ENCODE results near the gene HOXB3.
A peak's percentile ranks its signal among the peaks of the same experiment; 100 is the strongest.
"Not testable (repeated sequence)": the region's sequence is repeated elsewhere in the genome, so short reads cannot be mapped to it uniquely, and the experiment has no call there.

HOXB3 gene

DNA sequence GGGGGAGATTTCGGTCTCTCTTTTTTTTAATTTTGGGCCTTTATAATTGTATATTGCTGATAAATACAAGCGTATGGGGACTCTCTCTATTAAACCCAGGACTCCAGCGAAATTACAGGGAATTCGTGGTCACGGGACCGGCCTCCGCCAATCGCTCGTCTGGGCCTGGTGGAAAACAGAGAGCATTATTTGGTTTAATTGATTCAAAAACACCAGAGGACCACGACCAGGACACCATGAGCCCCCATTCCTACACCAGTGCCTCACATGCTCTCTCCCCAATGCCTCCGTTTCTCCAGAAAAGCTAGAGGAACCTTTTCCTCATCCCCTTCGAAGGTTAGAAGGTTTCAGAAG lies 45.0 kb downstream of the HOXB3 start, which contains the start of gene HOXB2:
Gene HOXB2, minus strand, starts transcription at position 88 of the 354 bp plus-strand sequence. CDS start 198 bp downstream, outside the sequence.
- DNase-seq (ENCODE audit: low spot score): no peak

DNA sequence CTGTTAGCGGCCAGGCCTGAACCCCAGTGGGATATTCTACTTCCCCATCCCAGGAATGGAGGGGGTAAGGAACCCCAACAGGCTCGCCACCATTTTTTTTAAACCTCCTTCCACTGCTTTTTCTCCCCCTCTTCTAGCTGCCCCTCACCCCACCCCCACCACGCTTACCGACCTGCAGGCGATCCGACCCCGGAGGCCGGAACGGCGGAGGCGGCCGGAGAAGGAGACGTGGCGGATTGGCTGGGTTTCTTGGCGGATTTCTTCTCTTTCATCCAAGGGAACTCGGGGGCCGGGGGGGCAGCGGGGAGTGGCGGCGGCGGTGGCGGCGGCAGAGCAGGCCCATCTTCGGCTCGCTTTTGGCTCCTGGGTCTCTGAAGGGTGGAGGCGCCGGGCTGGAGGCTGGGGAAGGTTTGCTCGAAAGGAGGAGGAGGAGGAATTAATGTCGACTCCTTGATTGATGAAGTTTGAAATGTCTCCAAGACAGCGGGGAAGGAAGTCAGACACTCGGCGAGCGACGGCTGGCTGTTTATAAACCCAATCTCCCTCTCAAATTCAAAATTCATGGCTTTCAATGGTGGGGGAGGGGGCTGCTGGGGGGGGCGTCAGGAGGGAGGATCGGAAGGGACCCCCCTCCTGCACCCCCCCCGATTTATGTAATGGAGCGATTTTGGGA lies 45.6 kb downstream of the HOXB3 start:
- no peak for DNase-seq (ENCODE audit: low spot score)

DNA sequence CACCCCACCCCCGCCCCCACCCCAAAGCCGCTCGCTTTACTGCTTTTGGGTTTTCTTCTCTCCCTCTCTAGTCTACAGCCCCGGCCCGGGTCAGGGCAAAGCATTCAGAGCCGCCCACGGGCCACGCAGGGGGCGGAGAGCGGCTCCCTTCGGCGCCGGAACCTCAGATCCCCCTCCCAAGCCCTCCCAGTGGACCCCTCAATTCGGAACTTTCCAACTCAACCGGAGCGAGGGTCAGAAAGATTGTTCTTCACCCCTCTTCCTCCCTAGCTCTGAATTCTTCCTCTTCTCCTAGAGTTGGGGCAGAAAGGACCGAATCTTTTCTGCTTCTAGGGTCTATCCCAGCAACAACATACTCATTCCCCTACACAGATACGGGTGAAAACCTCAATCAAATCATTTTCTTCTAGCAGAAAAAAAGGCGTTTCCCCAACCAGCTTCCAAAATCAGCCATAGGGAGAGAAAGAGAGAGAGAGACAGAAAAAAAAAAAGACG lies 46.1 kb downstream of the HOXB3 start:
- no peak for DNase-seq (ENCODE audit: low spot score)

DNA sequence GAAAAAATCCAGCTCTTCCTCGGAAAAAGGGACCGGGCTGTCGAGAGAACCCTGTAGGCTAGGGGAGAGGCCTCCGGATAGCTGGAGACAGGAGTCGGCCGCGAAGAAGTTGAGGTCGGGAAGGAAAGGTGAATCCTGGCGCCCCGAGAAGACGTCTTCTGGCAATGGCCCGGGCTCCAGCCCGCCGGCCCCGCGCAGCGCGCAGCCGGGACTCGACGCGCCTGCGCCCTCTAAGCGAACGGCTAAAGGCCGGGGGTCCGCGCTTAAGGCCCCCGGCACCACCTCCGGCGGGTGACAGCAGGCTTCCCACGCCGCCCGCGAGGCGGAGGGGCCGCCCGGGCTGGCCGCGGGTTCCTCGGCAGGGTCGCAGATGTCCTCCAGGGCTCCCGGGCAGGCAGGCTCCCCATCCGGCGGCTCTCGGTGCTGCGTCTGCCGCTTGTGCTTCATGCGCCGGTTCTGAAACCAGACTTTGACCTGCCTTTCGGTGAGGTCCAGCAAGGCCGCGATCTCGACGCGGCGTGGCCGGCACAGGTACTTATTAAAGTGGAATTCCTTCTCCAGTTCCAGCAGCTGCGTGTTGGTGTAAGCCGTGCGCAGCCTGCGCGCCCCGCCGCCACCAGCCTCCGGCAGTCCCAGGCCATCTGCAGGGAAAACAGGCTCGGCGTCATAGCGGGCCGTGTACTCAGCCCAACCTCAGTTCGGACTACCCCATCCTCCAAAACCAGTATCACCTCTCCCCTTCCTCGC lies 46.8 kb downstream of the HOXB3 start:
- peak; percentile 63 for DNase-seq (ENCODE audit: low spot score)

DNA sequence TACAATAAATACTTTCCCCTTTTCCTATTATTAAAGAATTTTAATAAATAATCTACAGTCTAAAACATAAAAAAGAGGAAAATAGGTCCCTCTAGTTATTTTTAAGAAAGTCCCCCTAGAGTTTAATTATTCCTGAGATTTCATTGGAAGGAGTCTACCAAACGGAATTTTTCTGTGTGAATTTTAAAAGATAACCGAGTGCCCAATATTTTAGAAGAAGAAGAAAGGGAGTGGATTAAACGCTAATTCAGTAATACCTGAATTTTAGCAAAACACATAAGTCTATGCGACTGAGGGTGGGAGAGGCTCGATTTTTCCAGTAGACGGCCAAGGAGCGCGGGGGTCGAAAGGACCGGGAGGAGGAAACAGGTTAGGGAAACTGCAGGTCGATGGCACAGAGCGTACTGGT lies 47.3 kb downstream of the HOXB3 start:
- no peak for DNase-seq (ENCODE audit: low spot score)

DNA sequence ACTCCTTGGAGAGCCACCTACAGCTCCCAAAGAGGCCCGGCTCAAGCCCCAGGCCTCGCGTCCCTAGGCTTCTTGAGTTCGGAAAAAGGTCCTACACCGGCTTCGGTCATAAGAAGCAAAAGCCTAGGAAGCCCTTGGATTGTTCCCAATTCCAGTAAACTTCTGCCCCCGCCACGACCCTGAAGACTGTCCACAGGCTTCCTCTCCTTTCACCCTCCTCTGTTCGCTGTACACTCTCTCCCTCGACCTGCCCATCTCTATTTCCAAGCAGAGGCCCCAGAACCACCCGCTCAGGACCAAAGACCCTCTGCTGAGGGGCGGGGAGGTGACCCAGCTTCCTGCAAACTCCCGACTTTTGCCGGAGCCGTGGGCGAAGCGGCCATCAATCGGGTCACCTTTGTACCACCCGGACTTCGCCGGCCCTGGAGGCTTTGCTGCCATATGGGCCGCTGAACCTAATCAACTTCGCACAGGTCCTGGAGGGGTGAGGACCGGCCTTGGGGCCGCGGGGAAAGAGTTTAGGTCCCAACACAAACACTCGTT lies 47.9 kb downstream of the HOXB3 start:
- no peak for DNase-seq (ENCODE audit: low spot score)

DNA sequence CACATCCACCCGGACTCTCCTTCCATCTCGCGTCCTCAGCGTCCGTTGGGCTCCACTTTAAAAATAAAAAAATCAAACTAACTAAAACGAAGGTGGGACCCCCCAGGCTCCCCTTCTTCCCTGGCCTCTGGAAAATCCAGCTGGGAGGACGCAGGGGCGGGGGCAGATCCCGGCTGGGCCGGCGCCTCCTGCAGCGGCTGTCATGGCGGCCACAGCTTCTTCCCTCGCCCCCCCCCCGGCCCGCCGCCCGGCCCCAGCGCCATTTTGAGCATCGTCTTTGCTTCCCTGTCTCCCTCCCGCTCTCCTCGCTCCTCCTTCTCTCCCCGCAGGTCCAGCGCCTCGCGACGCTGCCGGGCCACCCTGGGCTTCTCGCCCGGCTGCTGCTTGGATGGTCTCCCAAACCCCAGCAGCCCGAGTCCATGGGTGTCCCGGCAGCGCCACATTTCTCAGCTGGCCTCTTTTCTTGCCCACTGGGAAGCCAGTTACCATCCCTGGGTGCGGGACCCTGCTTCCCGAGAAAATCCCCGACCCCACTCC lies 48.4 kb downstream of the HOXB3 start:
- DNase-seq (ENCODE audit: low spot score): peak; percentile 47

DNA sequence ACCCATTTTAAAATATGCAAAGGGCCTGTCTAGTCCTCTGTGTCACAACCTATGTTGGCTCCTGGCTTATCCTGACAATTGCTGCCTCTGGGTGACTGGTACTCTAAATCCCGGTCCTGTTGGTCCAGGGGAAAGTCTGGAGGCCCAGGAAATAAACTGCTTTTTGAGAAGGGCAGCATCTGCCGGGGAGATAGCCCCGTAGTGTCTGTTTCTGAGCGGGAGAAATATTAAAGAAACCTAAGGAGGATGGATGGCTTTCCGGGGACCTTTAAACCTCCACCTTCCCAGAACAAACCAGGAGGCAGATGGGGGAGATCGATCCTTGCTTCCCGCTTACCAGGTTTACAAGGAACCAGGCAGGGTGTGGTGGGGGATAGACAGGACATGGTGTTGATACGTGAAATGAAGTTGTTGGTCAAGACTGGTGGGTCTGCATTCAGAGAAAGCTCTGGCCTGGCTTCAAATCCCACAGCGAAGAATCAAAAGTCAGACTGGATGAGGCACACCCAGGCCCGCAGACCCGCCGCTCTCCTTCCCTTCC lies 48.9 kb downstream of the HOXB3 start:
- DNase-seq (ENCODE audit: low spot score): no peak

DNA sequence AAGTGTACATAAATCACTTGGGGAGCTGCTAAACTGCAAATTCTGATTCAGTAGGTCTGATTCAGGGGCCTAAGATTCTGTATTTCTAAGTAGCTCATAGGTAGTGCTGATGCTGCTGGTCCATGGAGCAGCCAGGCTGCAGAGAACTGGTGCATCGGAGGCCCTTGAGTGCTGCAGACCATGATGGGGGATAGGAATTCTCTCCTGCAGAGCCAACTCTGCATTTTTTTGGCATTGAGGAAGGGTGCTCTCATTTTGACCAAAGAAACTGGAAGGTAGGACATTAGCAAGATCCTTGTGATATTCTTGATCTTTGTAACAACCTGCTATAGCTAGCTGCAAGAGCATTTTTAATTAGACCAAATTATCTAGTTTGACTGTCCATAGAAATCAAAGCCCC lies 49.8 kb downstream of the HOXB3 start:
- no peak for DNase-seq (ENCODE audit: low spot score)

DNA sequence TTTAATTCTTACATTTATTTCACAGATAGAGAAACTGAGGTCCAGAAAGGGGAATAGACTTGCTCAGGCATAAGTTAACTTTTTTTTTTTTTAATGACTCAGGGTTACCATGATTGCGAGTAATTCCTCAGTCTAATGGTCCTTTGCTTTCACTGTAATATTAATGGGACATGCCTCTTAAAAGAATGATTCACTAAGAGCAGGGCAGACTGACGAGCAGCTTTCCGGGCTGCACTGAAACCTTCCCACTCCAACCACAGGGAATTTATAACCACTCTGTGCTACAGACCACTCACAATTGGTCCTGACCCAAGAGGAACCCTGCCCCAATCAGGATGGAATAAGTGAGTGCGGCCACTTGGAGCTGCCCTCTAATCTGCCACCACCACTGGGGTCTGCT lies 50.9 kb downstream of the HOXB3 start:
- DNase-seq (ENCODE audit: low spot score): no peak

DNA sequence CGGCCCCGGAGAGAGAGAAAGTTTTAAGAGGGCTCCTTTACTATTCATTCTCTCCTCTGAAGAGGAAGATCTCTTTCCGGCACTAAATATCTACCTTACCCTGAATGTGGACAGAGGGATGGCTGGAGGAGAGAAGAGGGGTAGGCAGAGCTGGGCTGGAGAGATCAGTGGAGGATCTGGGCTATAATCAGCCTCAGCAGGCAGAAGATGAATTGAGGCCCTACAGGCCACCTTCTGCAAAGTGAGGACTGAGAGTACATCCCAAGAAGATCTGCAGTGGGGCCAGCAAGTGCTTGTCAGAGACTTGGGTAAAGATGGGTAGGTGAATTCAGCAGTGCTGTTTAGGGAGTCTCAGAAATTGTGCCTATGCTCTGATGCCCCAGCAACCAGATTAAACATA lies 52.7 kb downstream of the HOXB3 start:
- no peak for DNase-seq (ENCODE audit: low spot score)

DNA sequence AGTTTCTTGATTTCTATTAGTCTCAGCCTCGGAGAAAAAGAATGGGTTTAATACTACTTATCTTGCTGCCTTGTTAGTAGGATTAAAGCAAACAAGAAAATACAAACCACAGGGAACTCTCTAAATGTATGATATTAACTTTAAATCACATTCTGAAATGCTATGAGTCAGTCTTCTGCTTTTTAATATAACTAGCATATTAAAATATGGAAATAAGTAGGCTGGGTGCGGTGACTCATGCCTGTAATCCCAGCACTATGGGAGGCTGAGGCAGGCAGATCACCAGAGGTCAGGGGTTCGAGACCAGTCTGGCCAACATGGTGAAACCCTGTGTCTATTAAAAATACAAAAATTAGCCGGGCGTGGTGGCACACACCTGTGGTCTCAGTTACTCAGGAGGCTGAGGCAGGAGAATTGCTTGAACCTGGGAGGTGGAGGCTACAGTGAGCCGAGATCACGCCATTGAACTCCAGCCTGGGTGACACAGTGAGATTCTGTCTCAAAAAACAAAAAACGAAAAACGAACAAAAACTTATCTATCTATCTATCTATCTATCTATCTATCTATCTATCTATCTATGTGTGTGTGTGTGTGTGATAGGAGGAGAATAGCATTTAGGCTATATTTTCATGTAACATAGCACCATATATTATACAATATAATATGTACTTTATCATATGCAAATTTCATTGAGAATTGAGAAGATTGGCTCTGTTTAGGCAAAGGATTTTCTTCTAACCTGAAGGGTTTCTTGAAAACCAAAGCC lies 54.1 kb downstream of the HOXB3 start:
- not testable (repeated sequence) for DNase-seq (ENCODE audit: low spot score)

DNA sequence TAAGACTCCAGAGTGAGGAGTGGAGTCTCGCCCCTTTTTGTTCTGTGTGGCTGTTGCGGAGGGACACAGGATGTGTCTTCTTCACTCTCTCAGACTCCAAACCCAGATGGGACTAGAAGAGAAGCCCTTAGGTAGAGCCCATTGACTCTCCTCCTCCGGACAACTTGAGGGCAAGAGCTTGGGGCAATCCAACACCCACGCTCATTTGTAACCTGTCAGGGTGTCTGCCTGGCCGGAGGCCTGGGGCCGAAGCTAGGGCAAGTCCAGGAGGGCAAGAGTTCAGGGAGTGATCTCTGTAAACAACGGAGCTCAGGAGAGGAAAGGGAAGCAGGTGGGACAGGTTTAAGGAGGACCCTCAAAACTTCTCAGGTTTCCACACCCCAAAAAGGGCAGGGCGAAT lies 57.8 kb downstream of the HOXB3 start:
- DNase-seq (ENCODE audit: low spot score): no peak

DNA sequence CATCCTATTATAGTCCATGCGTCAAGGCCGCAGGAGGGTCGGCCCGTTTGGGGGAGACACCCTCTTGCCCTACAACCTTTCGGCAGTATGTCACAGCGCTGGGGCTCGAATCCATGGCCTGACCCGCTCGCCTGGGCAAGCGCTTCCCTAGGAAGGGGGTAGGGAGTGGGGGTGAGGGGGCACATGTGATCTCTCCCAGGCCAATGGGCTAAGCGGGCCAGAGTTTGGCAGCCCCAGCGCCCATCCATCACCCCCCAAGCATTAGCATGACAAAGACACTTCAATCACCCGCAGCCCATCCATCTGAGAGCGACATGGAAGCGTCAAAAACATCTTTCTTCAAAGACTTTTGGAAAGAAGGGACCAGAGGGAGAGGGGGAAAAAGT lies 59.2 kb downstream of the HOXB3 start, which contains the start of gene HOXB1:
Gene HOXB1, minus strand, starts transcription at position 125 of the 386 bp plus-strand sequence. Its CDS starts 107 bp downstream, at position 18.
- DNase-seq (ENCODE audit: low spot score): no peak

DNA sequence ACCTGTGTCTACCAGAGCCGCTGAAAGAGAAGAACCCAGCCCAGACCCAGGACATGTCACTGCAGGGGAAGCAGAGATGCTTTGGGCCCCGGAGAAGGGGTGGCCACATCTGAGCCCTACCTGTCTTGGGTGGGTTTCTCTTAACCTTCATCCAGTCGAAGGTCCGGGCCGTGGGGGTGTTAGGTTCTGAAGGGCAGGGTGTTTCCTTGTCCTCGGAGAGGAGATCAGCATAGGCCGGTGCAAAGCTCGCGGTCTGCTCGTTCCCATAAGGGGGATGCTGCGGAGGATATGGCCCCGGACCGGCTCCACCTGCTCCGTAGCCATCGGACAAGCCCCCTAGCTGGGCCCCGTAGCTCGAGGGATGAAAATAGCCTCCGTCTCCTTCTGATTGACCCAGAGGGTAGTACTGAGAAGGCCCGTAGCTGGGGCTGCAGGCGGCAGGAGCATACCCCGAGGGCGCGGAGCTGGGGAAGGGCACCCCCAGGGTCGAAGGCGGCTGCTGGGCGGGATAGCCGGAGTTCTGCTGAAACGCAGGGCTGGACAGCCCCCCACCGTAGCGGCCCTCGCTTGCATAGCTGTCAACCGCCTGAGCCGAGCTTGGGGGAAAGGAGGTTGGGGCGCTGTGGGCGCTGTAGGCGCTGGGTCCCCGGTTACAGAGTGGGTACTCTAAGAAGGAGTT lies 59.7 kb downstream of the HOXB3 start:
- no peak for DNase-seq (ENCODE audit: low spot score)

DNA sequence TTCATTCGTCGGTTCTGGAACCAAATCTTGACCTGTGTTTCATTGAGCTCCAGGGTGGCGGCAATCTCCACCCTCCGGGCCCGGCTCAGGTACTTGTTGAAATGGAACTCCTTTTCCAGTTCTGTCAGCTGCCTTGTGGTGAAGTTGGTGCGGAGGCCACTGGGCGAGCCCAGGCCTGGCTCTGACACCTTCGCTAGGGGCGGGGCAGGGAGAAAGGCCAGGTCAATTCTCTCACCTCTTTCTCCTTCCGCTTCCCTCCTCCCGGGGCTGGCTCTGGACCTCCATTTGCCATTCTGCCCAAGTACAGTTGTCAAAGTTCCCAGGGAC lies 60.4 kb downstream of the HOXB3 start:
- no peak for DNase-seq (ENCODE audit: low spot score)

DNA sequence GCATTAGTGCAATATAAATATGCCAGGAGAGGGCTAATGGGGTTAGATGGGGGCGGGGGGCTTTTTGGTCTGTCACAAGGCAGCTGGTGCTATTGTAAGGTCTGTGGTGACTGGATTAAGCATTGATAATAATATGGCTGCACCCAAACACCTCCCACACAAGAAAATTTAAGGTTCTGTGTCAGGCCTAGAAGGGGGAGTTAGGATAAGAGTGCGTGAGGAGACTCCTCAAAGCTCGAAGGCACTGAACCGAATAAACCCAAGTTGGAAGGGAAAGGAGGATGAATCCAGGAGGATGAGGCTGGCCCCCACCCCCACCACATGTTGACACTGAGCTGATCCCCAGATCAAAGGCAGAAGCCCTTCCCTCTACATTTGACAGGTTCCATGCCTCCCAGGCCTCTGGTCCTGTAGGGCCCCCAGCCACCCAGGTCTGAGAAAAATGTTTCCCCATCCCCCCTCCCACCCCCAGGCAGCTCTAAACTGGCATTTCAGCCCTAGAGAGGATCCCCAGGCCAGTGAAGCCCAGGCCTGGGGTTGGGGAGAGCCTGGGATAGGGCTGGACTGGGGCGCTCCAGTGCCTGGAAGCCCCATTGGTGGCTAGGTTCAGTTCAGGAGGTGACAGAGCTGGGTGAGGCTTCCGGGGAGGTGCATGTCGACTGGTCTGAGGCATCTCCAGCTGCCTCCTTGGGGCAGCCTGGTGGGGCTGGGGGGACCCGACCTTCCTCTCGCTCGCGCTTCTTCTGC lies 60.9 kb downstream of the HOXB3 start:
- DNase-seq (ENCODE audit: low spot score): no peak

DNA sequence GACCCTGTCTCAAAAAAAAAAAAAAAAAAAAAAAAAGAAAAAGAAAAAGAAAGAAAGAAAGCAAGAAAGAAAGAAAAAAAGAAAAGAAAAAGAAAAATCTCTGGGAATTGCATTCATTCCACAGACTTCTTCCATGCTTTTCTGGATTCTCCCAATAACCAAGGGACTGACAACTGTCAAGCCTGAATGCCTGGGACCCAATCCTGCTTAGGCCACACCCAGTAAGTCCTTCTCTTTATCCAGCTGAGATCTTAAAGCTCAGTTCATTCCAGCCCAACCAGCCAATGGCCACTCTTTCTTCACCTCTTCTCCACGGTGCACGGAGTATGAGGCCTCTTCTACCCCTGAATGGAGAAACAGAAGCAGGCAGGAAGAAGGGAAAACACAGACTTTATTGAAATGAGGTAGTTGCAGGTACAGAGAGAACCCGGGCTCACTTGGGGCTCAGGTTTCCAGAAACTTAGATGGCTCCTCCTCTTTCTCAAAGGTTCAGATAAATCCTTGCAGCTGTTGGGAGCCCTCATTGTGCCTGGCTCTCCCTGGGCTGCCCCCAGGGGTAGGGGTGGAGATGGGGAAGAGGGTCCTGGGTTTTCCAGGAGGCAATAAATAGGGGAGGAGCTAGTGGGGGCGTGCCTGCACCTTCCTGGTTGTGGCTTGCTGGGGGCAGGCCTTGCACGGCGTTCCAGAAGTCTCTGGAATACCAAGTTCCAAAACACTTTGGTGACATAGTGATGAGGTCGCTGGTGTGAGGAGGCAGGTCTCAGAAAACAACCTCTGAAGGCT lies 61.7 kb downstream of the HOXB3 start:
- no peak for DNase-seq (ENCODE audit: low spot score)

DNA sequence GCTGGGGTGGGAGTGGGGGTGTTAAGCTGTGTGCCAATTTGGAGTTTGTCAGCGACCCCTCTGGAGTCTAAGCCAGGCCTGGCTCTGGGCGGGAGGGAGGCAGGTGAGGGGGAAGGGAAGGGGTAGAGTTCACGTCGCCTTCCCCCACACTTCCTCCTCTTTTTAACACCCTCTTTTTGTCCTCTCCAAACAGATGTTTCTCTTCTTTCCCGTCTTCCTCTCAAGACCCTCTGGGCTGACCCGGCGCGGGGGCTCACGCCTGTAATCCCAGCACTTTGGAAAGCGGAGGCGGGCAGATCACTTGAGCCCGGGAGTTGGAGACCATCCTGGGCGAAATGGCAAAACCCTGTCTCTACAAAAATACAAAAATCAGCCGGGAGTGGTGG lies 62.5 kb downstream of the HOXB3 start:
- no peak for DNase-seq (ENCODE audit: low spot score)
